ENCODE results near the gene SNAP47.

SNAP47 gene

DNA sequence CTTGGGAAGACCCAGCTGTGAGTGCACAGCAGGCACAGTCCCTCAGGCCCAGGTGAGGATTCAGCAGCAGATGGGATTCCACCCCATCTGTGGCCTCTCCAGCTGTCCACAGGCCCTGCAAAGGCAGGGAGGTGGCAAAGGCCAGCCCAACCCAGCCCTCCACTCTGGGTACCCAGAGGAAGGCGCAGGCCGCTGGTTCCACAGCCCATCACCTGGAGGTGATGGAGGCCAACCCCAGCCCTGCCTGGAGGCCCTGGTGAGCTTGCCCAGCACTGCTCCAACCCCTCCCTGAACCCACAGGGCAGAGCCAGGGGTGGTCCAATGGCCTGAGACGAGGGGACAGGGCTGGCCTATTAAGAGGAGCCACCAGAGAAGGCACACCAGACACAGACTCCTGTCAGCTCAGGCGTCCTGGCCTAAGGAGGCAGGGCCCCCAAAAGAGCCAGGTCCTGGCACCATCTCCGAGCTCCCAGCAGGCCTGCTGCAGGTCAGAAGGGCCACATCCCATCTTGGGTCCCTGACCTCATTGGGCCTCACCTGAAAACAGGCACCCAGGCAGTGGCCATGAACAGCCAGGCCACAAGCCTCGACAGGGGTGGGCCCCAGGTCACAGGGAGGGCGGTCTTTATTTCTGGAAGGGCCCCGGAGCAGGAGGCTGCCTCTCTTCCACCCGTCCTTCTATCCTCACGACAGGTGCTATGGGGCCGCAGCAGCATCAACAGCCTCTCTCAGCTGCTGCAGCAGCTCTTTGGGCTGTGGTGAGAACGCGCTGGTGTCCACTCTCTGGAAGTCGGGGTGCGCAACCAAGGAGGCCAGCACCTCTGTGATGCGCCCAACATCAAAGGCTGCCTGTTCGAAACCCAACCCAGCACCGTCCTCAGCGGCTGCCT lies 3.3 kb upstream of the SNAP47 start:
- DNase-seq (ENCODE audit: low read depth): no peak

DNA sequence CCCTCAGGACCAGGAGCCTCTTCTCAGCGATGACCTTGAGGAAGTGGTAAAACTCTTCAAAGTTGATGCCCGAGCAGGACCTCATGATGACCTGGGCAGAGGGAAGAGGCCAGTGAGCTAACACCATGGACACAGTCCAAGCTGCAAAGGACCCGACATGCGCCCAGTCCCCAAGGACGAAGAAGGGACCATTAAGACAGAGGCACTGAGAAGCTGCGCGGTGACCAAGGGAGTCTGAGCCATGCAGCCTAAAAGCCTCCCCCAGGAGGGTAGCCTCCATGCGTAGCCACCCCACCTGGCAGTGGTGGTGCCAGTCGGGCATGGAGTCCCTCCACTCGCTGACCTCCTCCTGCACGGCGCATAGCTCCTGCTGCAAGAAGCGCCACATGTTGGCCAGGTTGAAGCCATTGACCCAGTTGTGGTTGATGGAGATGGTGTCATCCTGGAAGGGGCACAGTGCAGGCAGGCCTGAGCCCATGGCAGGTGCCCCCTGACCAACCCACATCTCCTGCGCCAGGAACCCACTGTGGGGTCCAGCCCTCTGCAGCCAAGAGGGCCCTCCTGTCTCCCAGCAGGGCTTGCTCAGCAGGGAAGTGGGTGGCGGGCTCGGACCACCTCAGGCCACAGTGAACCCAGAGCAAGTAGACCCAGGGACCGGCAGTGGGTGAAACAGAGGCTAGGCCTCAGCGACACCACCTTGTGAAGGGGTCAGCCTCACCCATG lies 2.5 kb upstream of the SNAP47 start:
- DNase-seq (ENCODE audit: low read depth): no peak

DNA sequence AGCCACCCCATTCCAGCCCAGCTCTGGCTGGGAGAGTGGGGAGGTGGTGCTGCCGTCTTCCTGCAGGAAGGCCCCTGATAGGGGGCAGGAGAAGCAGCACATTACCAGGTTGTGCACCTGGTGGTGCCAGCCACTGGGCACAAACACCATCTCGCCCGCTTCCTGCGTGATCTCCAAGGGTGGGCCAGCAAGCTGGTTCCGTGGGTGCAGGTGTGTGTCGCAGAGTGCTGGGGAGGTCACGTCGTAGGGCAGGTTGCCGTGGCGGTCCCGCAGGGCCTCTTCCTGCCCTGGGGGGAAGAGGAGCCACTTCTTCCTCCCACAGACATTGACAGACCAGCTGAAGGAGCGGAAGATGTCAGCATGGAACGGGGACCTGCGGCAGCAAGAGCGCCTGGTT lies 1.9 kb upstream of the SNAP47 start:
- DNase-seq (ENCODE audit: low read depth): no peak

DNA sequence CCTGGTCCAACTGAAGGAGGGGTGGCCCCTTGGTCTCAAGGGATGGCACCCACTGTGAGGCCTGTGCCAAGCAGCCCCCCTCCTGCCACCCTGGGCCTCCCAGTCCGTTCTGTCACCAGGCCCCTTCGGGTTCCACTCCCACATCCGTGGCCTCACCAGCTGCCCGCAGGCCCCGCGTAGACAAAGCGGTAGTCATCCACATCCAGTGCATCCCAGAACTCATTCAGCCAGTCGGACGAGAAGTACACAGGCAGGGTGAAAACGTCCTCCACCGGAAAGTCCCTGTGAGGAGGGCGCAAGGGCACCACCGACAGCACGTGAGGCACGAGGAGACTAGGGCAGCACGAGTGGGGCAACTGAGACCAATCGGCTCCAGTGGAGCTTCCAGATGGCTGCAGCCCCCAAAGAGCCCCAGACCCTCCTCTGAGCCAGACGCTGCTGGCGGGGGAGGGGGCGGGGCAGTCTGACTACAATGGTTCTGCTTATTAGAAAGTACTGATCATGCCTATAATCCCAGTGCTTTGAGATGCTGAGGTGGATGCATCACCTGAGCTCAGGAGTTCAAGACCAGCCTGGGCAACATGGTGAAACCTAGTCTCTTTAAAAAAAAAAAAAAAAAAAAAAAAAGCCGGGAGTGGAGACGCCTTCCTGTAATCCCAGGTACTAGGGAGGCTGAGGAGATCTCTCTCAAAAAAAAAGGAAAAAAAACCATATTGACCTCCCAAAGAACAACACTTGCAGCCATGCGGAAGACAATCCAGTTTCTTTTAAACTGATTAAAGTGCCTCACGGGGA lies 1.3 kb upstream of the SNAP47 start:
- DNase-seq (ENCODE audit: low read depth): no peak

DNA sequence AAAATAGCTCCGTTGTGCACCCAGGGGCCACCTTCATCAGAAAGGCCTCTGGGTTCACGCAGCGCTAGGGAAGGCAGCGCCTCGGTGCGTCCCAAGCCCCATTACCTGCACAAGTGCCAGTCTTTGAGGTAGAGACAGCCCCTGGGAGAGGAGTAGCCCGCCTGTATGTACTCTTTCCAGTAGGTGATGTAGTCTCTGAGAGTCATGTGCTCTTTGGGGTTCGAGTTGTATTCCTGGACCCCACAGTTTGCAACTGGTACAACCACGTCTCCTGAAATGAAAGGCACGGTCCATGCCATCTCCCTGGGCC lies 734 bp upstream of the SNAP47 start:
- DNase-seq (ENCODE audit: low read depth): no peak

DNA sequence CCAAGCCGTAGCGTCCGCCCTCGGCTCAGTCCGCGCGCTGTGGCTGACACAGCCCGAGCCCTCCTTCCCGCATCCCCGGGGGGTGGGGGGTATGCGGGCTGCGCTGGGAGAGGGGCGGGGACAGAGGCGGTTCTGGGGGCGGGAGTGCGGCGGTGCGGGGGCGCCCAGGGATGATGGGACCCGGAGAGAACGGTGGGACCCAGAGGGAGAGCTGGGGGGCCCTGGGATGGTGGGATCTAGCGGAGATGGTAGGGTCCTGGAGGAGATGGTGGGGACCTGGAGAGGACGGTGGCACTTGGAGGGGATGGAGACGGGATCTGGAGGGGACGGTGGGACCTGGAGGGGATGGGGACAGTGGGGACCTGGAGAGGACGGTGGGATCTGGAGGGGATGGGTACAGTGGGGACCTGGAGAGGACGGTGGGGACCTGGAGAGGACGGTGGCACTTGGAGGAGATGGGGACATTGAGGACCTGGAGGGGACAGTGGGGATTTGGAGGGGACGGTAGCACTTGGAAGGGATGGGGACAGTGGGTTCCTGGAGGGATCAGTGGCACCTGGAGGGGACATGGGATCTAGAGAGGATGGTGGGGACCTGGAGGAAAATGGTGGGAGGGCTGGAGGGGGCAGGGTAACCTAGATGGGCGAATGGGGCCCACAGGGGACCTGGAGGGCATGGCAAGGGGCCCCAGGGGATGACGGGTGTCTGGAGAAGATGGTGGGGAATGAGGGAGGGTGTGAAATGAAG lies 477 bp downstream of the SNAP47 start:
- no peak for DNase-seq (ENCODE audit: low read depth)

DNA sequence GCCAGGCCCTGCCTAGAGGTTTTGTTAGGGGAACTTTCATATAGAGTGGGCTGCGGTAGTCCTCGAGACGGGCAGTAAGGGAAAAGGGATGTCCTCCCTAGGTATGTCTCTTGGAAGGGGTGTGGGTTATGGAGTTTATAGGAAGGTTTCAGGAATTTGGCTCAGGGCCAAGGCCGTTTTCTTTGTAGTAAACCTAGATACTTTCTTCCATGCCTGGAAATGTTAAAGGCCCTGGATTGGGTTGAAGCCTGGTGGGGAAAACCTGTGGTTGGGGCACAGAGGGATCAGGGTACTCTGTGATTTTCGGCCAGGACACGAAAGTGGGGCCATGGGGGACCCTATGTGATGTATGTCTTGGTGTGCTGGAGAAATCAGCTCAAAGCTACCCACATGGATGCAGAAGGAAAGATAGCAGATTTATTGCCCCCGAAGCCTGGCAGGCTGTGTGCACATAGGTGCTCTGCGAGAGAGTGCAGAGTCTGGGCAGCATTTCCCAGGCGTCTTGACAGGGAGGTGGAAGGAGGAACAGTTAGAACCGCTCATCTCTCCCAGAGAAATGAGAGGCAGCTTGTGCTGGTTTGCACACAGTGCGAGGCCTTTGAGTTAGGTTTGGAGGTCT lies 1.7 kb downstream of the SNAP47 start:
- no peak for DNase-seq (ENCODE audit: low read depth)

DNA sequence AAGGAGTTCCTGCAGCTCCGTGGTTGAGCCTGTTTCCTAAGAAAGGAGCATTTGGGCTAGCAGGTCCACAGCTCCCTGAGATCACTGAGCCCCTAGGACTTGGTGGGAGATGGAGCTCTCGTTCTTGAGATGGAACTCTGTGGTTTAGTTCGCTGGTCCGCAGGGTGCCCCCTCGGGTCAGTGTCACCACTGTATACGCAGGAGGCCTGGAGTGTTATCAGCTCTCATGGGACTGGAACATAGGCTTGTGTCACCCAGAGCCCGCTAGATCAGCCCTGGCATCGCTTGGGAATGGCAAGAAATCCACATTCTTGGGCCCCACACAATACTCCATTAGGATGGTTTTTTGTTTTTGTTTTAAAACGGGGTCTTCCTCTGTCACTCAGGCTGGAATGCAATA lies 3.6 kb downstream of the SNAP47 start:
- no peak for DNase-seq (ENCODE audit: low read depth)

DNA sequence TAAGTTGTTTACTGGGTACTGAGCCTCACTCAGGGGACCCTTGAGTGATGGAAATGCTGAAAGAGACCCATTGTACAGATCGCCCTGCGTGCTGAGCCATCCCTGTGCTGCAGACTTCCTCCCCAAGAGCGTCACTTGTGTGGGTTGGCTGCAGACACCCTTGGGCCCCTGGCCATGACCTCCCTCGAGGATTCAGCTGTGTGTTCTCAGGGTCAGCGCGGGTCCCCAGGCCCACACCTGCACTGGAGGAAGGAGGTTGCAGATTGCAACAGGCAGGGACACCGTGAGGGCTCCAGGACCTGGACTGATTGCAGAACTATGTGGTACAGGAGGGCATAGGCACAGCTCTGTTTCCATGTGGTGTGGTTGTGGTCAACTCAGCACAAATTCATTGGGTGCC lies 4.4 kb downstream of the SNAP47 start:
- DNase-seq (ENCODE audit: low read depth): no peak

DNA sequence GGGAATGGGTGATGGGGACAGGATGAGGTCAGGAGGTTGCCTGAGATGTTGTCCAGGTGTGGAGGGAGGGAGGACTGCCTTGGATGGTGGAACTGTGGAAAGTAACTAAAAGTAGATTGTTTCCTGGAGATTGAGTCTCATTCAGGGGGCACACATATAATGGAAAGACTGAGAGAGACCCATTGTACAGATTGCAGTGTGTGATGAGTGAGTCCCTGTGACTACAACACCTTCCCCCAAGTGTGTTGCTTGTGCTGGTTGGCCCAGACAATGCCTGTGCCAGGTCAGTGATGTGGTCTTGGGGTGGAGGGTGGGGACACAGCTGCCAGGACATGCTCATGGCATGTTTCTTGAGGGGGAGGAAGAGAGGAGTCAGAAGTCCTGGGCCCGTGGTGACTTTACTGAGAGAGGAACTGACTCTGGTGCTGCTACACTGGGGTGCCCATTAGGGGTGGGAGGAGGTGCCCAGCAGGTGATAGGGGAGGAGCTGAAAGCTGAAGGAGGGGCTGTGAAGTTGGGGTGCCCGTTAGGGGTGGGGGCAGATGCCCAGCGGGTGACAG lies 5.2 kb downstream of the SNAP47 start:
- no peak for DNase-seq (ENCODE audit: low read depth)

DNA sequence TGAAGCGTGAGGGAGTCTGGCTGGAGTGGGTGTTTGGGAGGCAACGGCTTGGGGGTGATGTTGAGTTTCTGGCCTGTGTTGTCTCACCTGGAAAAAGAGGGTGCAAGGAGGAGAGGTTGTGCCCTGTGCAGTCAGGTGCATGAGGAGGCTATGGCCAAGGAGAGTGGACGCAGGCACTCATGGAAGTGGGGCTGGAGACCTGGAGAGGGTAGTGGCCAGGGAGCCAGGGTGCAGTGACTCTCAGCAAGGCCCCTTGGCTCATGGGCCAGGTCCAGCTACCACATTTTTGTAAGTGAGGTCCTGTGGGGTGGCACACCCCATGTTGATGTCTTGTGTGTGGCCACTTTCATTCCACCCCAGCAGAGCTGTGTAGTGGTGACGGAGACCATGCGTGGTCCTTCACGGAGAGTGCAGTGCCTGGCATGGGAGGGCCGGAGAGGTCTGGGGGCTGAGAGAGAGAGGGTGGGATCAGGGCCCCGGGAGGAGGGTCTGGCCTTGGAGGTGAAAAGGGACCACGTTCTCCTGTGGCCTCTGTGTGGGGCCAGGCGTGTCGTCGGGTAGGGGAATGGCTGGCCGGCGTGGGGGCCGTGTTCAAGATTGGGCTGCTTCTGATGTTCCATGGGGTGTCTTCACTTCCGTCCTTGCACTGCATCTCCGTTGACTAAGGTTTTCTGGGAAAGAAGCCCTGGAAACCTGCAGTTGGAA lies 6.1 kb downstream of the SNAP47 start:
- DNase-seq (ENCODE audit: low read depth): no peak

DNA sequence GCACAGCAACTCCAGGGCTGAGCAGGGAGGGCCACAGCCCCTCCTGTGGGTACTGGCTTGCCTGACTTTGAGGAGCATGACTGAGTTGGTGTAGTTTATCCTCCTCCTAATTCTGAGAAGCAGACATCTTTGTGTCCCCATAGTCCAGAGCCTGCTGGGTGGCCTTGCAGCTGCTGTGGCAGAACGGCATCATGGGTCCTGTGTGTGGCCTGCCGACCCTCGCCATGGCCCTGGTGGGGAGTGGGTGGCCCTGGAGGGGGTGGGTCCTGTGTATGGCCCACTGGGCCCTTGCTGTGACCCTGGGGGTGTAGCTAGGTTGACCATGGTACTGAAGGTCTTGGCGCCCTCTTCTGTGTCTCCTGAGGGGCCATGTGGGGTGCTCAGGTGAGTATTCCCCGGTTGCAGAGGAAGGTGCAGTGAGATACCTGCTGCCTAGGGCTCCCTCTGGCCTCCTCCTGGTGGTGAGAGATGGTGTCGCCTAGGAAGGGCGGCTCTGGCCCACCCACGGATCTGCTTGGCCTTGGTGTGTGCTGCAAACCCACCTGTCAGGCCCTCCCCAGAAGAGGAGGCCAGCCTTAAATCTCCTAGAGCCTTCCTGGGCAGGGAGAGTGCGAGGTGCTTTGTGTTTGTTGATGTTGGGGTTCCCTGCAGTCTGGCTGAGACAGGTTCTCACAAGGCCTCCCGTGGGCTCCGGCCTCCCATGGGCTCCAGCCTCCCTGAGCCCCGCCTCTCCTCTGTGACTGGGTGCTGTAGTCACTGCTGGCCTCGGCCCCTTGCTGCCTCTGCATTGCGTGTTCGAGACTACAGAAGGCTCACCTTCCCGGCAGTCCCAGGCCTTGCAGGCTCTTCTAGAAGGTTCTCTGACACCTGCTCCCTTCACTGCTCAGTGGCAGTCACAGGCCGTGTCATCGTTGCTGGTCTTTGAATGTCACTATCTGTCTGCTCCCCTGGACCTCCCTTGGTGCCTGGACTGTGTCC lies 7.8 kb downstream of the SNAP47 start:
- no peak for DNase-seq (ENCODE audit: low read depth)

DNA sequence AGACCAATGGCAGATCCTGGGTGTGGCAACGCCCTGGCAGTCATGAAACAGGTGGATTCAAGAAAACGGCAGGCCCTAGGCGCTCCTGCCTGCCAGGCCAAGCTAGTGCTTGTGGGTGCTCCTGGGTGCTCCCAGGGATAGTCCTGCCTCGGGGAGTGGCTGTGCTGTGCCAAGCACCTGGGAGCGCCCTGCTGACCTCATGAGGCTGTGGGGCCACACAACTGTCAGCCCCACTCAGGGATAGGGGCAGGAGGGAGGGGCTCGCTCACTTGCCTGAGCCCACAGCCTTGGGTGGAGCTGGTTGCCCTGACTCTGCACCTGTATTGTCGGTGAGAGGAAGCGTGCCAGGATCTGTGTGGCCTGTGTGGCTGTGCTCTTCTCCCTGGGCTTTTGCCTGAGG lies 9.4 kb downstream of the SNAP47 start:
- no peak for DNase-seq (ENCODE audit: low read depth)

DNA sequence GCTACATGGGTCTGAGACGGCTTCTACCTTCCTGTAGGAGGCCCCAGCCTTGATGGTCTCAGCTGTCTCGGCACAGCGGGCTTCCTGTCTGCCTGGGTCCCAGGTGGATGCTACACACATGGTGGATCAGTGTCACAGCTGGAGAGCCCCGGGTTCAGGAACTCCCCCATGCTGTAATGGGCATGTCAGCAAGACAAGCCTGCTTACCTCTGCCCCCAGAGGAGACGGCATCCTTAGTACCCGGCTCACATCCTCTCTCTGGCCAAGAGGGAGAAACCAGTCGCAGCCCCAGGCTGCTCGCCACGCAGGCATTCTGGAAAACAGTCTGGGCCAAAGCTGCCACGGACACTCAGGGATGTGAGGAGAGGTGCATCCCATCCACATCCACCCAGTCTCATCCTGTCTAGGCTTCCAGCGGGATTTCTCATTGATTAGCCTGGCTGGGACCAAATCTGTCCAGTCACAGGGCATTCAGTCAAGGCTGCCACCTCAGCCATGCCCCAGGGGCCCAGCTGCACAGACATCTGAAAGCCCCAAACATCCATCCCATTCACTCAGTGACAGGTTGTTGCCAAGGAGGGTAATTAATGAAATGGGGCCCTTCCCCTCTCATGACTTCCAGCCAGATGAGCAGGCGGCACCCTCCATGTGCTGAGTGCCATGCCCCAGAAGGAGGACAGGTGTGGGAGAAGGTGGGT lies 10.5 kb downstream of the SNAP47 start:
- no peak for DNase-seq (ENCODE audit: low read depth)

DNA sequence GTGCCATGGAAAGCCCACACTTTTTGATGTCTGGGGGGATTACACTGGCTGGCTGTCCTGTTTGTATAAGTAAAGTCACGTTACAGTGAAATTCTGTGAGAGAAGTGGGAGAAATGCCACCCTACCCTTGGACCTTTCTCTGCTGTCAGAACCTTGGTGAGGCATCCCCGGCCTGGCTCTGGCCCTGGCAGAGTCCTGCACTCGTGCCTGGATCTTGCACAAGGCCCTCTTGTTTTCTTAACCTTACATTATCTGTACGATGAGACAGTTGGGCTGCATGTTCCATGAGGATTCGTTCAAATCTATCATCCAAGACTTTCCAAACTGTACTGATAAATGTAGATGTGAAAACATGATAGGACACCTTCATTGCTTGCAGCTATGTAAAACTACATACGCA lies 11.4 kb downstream of the SNAP47 start:
- no peak for DNase-seq (ENCODE audit: low read depth)

DNA sequence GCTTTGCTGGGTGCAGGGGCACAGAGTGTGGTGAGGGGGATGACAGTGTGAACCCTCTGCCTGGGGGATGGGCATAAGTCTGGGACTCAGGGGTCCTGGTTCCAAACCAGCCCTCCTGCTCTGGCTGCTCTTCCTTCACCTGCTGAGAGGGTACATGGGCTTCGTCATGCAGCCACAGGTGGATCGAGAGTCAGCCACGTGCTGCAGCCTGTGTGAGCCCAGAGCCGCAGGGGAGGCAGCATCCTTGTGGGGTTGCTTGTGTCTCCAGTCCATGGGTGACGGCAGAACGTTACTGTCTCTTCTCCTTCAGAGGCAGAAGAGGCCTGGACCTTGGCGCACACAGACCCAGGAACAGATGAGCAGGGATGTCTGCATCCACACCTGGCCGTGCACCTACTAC lies 12.1 kb downstream of the SNAP47 start:
- DNase-seq (ENCODE audit: low read depth): no peak

DNA sequence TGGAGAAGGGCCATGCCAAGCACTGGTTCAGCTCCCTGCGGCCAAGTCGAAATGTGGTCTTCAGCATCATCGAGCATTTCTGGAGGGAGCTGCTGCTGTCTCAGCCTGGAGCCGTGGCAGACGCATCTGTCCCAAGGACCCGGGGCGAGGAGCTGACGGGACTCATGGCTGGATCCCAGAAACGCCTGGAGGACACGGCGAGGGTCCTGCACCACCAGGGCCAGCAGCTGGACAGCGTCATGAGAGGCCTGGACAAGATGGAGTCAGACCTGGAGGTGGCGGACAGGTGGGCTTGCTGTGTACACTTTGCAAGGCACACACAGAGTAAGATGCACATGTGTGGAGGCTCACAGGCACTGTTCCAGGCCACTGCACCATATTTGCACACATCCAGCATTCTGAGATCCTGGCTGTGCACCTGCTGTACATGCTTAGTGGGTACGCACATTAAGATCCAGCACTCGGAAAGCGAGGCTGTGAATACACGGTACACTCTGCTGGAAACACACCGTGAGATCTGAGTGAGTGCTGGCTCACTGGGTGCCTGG lies 12.8 kb downstream of the SNAP47 start:
- DNase-seq (ENCODE audit: low read depth): no peak

DNA sequence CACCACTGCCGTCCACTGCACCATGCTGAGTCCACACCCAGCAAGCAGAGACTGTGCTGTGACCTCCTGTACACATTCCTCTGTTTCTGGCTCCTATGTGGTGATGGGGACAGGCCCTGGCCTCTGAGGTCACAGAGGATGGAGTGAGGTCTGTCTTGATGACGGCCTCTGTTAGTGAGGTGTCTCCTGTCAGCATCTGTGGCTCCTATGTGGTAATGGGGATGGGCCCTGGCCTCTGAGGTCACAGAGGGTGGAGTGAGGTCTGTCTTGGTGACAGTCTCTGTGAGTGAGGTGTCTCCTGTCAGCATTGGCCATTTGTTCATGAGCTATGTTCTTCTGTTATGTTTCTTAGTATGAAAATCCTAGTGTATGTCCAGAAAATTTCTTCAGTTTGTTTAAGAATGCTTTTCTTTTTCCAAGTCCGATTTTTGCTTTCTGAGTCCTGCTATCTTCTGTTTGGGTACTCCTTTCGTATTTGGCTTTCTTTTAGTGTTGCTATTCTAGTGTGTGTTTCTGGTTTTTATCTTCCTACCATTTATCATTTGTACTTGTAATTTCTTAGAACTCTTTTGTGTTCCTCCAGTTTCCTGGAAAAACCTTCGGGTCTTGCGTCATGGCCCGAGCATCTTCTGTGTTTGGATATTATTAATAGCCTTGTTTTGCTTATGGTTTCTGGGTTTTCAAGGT lies 13.4 kb downstream of the SNAP47 start:
- DNase-seq (ENCODE audit: low read depth): no peak
